Type B pancreatic cell (in vitro differentiated cells): Measurements from ENCODE around the gene LRMDA. TPM values are rescaled to one million over a fixed set of nuclear protein-coding genes. Genes with fewer than 3 reads are reported as not detected.

Experiments used
- DNase-seq: peaks from one replicate; pipeline ENCODE4 v3.0.0; 2021; ENCODE audit warnings: mixed read lengths; ENCODE audit not compliant: unreplicated experiment; ENCODE audit errors: extremely low spot score
- H3K27ac Mint-ChIP-seq: 2 replicates; pipeline ENCODE4 v1.8.0; 2021; ENCODE audit warnings: mild to moderate bottlenecking, mixed read lengths
- H3K27me3 Mint-ChIP-seq: 2 replicates; pipeline ENCODE4 v1.8.0; 2021; ENCODE audit warnings: mixed read lengths
- H3K36me3 Mint-ChIP-seq: 2 replicates; pipeline ENCODE4 v1.8.0; 2021; ENCODE audit warnings: mixed read lengths
- H3K4me1 Mint-ChIP-seq: one replicate; pipeline ENCODE4 v1.8.0; 2021; ENCODE audit warnings: mixed read lengths; ENCODE audit not compliant: unreplicated experiment
- H3K4me3 Mint-ChIP-seq: 2 replicates; pipeline ENCODE4 v1.8.0; 2021; ENCODE audit warnings: mild to moderate bottlenecking, mixed read lengths
- H3K9me3 Mint-ChIP-seq: 2 replicates; pipeline ENCODE4 v1.8.0; 2021; ENCODE audit warnings: mixed read lengths
- CTCF ChIP-seq: fragments of 200-600 bp; sonication (generic); conservative IDR thresholded peaks from 2 replicates; pipeline ENCODE4 v1.5.0; 2021; ENCODE audit warnings: antibody characterized with exemption, mild to moderate bottlenecking
- total RNA-seq: library from RNA; stranded (reverse); gene quantifications from 2 replicates; pipeline ENCODE4 v1.2.1, GENCODE V29; 2021; ENCODE audit warnings: low replicate concordance

LRMDA gene
- total RNA-seq, 1 donor from 2014 or later: 2.0 TPM

GRCh38 chr10:76540331-76540730 lies 1108.9 kb downstream of the LRMDA start:
- Mint-ChIP-seq H3K4me3 (no peak overlapping the region), H3K36me3 (no peaks in the 10 kb centered on the region), H3K27ac (no peak overlapping the region), H3K4me1 (peaks cover 45% of the 10 kb centered on the region), H3K27me3 (peaks cover 22% of the 10 kb centered on the region), H3K9me3 (no peaks in the 10 kb centered on the region)
- no peak for DNase-seq
- no peak for TF ChIP-seq CTCF

GRCh38 chr10:76540786-76541185 lies 1109.4 kb downstream of the LRMDA start:
- H3K36me3 Mint-ChIP-seq: no peaks in the 10 kb centered on the region
- peaks cover 46% of the 10 kb centered on the region for H3K4me1 Mint-ChIP-seq
- TF ChIP-seq CTCF: no peak

GRCh38 chr10:76541852-76542251 lies 1110.4 kb downstream of the LRMDA start:
- Mint-ChIP-seq H3K27ac (no peak overlapping the region), H3K27me3 (peaks cover 24% of the 10 kb centered on the region), H3K4me3 (no peak overlapping the region), H3K4me1 (peaks cover 49% of the 10 kb centered on the region), H3K36me3 (no peaks in the 10 kb centered on the region), H3K9me3 (no peaks in the 10 kb centered on the region)
- DNase-seq: no peak
- TF ChIP-seq CTCF: no peak

More at GRCh38 chr10:76540786-76541185, 1109.4 kb downstream of the LRMDA start:
- Mint-ChIP-seq H3K4me3 (no peak overlapping the region), H3K9me3 (no peaks in the 10 kb centered on the region), H3K27me3 (peaks cover 22% of the 10 kb centered on the region), H3K27ac (no peak overlapping the region)
- DNase-seq: no peak

DNA sequence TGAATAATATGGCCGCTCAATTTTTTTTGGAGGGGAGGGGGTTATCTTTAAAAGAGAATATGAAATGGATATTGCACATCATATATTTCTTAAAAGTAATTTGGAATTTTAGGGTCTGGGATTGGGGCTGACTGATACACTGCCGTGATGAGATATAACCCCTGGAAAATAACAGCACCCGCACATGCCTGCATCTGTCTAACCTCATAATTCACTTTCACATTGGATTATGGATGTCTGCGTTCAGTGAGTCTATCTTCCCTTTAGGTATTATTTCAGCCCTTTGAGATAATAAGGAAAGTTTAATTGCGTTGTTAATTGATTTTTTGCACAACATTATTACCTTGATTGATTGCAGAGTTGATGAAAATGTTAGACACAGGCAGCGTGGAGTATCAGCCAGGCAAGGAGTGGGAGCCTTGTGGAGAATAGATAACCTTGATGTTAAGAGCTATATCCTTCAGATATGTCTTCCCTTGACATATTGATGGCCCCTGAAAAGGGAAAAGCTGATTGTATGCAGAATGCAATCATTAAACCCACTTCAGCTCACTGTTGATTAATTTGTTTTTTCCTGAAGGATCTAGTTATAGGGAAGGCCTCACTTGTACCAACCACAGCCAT lies 1111.0 kb downstream of the LRMDA start:
- peaks cover 52% of the 10 kb centered on the region for H3K4me1 Mint-ChIP-seq
- no peak for DNase-seq
- H3K4me3 Mint-ChIP-seq: no peak overlapping the region
- TF ChIP-seq CTCF: no peak
- H3K36me3 Mint-ChIP-seq: no peaks in the 10 kb centered on the region
- H3K27ac Mint-ChIP-seq: no peak overlapping the region
- H3K27me3 Mint-ChIP-seq: peaks cover 26% of the 10 kb centered on the region
- H3K9me3 Mint-ChIP-seq: no peaks in the 10 kb centered on the region

DNA sequence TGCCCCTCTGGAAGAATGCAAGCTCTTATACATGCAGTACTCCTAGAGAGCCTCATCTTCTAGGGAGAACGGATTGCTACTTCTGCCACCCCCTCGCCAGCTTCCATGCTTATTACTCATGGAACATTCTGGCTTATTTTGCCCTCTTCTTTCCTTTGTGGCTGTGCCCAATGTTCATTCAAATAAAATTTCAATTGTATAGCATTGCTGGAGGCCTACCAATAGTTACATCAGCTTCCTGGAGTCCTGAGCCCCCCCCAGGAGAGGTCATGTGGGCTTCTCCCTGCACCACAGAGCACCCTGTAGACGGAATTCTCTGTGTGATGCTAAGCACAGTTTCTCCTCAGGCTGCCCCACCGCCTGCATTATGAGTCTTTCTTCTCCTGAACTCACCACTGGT lies 1112.2 kb downstream of the LRMDA start:
- H3K9me3 Mint-ChIP-seq: no peaks in the 10 kb centered on the region
- TF ChIP-seq CTCF: no peak
- no peak overlapping the region for H3K4me3 Mint-ChIP-seq
- no peak for DNase-seq
- no peak overlapping the region for H3K27ac Mint-ChIP-seq
- peaks cover 39% of the 10 kb centered on the region for H3K27me3 Mint-ChIP-seq
- H3K36me3 Mint-ChIP-seq: no peaks in the 10 kb centered on the region
- H3K4me1 Mint-ChIP-seq: peaks cover 60% of the 10 kb centered on the region
